ENCODE measurements around the gene PSMG3.

The PSMG3 gene

DNA sequence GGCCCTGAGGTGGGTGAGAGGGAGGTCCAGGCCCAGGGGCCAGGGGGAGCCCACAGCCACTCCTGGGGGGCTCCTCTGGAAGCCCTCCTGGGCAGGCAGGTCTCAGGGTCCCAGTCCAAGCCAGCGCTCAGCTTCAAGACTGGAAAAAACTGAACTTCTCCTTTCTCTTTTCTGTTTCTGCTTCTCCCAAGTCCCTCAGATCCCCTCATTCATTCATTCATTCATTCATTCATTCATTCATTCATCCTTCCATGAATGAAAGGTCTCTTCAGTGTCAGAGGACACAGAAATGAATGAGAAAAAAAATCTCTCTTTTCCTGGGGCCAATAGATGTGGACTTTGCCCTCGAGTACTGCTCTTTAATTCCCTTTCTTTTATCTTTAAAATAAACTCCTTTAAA is 34.6 kb upstream of the PSMG3 start:
- no peaks in the 10 kb centered on the region for H3K36me3 ChIP-seq (ENCODE audit: control insufficient read depth in 1 of 2, insufficient read depth in 2 of 2, low read length in 2 of 2)
- no peaks in the 10 kb centered on the region for H3K27me3 ChIP-seq (ENCODE audit: low read depth, low read length)
- no peak overlapping the region for H3K27ac ChIP-seq (ENCODE audit: low read length)
- H3K4me3 ChIP-seq (ENCODE audit: low read depth in 1 of 2, low read length in 2 of 2), result no peak overlapping the region
- no peaks in the 10 kb centered on the region for H3K4me1 ChIP-seq (ENCODE audit: control insufficient read depth in 1 of 2, insufficient read depth in 2 of 2, low read length in 2 of 2)
- no peaks in the 10 kb centered on the region for H3K9me3 ChIP-seq (ENCODE audit: control insufficient read depth in 1 of 2, low read length in 2 of 2)

DNA sequence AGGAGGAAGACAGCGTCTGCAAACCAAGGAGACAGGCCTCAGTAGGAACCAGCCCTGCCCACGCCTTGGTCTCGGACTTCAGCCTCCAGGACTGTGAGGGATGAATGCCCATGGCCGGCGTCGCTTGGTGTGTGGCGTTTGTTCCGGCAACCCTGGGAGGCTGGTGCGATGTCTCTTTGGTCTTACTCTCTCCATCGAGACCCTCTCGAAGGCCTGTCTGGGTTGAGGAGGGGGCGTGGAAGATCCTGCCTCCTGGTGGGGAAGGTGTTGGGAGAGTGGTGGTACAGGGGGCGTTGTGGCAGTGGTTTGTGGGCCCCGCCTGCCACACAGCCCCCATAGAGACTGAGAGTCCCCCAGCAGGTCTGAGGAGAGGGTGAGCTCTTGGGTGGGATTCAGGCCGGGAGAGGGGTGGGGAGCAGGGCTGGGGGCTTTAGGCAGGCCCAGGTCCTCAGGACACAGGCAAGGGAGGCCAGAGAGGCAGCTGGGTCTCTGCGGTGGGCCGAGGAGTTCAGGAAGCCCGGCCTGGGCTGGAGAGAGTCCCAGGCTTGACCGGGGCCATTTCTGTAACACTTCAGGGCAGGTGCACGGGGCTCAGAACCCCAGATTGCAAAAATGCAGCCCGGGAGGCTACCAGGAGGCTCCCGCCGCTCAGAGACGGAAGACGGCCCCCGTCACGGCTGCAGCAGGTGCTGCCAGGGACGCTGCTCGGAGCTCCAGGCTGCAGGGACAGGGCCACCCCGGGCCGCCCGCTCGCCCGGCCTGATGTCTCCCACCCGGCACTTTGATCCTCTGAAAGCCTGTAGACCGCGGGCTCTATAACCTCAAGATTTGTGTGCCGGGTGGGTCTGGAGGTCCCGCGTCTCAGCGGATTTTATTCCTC is 33.8 kb upstream of the PSMG3 start:
- no peak overlapping the region for H3K27ac ChIP-seq (ENCODE audit: low read length)
- H3K27me3 ChIP-seq (ENCODE audit: low read depth, low read length), result no peaks in the 10 kb centered on the region
- H3K9me3 ChIP-seq (ENCODE audit: control insufficient read depth in 1 of 2, low read length in 2 of 2), result no peaks in the 10 kb centered on the region
- no peaks in the 10 kb centered on the region for H3K4me1 ChIP-seq (ENCODE audit: control insufficient read depth in 1 of 2, insufficient read depth in 2 of 2, low read length in 2 of 2)
- H3K4me3 ChIP-seq (ENCODE audit: low read depth in 1 of 2, low read length in 2 of 2), result no peak overlapping the region
- H3K36me3 ChIP-seq (ENCODE audit: control insufficient read depth in 1 of 2, insufficient read depth in 2 of 2, low read length in 2 of 2), result no peaks in the 10 kb centered on the region

DNA sequence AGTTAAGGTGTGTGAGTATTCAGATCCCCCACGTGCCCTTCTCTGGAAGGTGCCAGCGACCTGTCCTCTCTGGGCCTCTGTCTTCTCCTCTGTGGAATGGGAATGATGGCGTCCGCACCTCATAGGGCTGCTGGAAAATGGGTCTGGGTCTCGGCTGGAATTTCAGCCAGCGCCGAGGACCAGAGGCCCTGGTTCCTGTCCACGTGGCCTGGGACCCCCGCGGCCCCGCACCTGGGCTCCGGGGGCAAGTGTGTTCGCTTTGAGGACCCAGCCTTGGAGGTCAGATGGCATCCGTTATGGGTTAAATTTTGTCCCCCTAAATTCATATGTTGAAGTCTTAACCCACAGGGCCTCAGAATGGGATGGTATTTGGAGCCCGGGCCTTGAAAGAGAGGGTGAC is 32.6 kb upstream of the PSMG3 start:
- Histone ChIP-seq H3K9me3 (ENCODE audit: control insufficient read depth in 1 of 2, low read length in 2 of 2) (no peaks in the 10 kb centered on the region), H3K4me1 (ENCODE audit: control insufficient read depth in 1 of 2, insufficient read depth in 2 of 2, low read length in 2 of 2) (no peaks in the 10 kb centered on the region), H3K27ac (ENCODE audit: low read length) (no peak overlapping the region), H3K36me3 (ENCODE audit: control insufficient read depth in 1 of 2, insufficient read depth in 2 of 2, low read length in 2 of 2) (no peaks in the 10 kb centered on the region), H3K4me3 (ENCODE audit: low read depth in 1 of 2, low read length in 2 of 2) (no peak overlapping the region), H3K27me3 (ENCODE audit: low read depth, low read length) (no peaks in the 10 kb centered on the region)

DNA sequence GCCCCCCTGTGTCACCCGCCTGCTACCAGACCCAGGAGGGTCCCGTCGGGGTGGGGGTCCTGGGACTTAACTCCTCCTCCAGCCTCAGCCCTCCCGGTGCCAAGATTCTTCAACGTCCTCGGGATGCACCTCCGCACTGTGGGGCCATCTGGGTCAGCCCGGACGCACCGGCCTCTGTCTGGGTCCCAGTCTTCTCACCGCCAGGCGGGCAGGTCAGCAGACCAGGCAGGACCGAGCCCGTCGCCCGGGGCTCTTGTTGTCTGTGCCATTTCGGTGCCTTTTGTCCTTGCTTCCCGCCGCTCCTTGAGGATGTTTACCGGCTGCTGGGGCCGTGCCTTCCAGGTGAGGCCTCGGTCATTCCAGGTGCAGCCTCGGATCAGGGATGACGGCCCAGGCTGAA is 32.1 kb upstream of the PSMG3 start:
- no peaks in the 10 kb centered on the region for H3K9me3 ChIP-seq (ENCODE audit: control insufficient read depth in 1 of 2, low read length in 2 of 2)
- H3K4me3 ChIP-seq (ENCODE audit: low read depth in 1 of 2, low read length in 2 of 2), result no peak overlapping the region
- H3K27ac ChIP-seq (ENCODE audit: low read length), result no peak overlapping the region
- no peaks in the 10 kb centered on the region for H3K36me3 ChIP-seq (ENCODE audit: control insufficient read depth in 1 of 2, insufficient read depth in 2 of 2, low read length in 2 of 2)
- no peaks in the 10 kb centered on the region for H3K27me3 ChIP-seq (ENCODE audit: low read depth, low read length)
- H3K4me1 ChIP-seq (ENCODE audit: control insufficient read depth in 1 of 2, insufficient read depth in 2 of 2, low read length in 2 of 2), result no peaks in the 10 kb centered on the region

DNA sequence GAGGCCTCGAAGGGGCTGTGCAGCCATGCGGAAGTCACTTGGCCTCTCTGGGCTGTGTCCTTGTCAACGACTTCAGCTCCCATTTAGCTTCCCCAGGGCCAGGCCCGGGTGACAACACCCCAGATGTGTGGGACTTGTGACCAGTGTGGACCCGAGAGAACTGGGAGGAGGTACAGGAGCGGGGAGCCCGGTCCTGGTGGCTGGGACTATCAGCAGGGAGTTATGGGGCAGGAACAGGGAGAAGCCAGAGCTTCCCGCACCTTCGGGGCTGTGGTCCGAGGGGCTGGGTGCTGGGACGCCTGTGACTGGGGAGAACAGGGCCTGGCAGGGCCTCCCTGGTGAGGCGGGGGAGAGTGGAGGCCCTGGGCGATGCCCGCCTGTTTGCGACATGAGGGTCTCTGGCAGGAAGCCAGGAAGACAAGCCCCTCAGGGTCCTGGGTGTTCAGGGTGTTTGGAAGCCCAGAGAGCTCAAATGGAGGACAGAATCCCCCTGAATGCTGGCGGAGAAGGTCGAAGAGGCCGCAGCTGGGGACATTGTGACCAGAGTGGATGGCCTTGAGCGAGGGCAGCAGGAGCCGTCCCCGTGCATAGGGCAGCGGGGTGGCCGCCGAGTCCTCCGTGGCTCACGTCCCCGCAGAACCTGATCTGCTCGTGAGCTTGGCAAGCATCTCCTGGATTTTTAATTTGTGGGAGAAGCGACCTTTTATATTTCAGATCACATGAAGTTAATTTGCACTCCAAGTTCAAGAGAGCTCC is 30.0 kb upstream of the PSMG3 start:
- H3K4me1 ChIP-seq (ENCODE audit: control insufficient read depth in 1 of 2, insufficient read depth in 2 of 2, low read length in 2 of 2), result no peaks in the 10 kb centered on the region
- no peaks in the 10 kb centered on the region for H3K36me3 ChIP-seq (ENCODE audit: control insufficient read depth in 1 of 2, insufficient read depth in 2 of 2, low read length in 2 of 2)
- no peaks in the 10 kb centered on the region for H3K9me3 ChIP-seq (ENCODE audit: control insufficient read depth in 1 of 2, low read length in 2 of 2)
- H3K4me3 ChIP-seq (ENCODE audit: low read depth in 1 of 2, low read length in 2 of 2), result no peak overlapping the region
- H3K27ac ChIP-seq (ENCODE audit: low read length), result no peak overlapping the region
- no peaks in the 10 kb centered on the region for H3K27me3 ChIP-seq (ENCODE audit: low read depth, low read length)

DNA sequence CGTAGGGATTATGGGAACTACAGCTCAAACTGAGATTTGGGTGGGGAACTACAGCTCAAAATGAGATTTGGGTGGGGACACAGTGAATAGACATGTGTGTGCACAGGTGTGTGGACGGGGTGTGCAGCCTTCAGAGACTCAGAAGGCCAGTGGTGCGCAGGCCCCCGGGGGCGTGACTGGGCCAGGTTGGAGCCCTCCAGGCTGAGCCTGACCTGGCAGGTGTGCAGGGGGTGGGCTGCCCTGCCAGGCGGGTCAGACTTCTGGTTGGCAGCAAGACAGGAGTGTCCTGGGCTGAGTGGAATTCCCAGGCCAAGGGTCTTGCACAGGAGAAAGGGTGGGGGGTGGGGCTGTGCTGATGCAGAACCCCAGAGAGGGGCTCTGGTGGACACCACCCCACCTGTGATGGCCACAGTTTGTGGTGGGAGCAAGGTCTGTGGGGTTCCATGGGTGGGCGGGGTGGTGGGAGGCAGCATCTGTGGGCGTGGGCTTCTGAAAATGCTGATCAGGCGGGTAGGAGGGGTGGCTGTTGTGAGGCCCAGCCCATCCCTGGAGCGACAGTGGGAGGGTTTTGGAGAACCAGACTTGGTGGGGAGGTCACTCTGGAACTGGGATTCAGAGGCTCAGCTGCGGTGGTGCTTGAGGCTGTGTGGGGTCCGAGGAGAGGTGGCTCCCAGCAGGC is 29.3 kb upstream of the PSMG3 start:
- Histone ChIP-seq H3K27me3 (ENCODE audit: low read depth, low read length) (no peaks in the 10 kb centered on the region), H3K4me1 (ENCODE audit: control insufficient read depth in 1 of 2, insufficient read depth in 2 of 2, low read length in 2 of 2) (no peaks in the 10 kb centered on the region), H3K4me3 (ENCODE audit: low read depth in 1 of 2, low read length in 2 of 2) (no peak overlapping the region), H3K27ac (ENCODE audit: low read length) (no peak overlapping the region), H3K9me3 (ENCODE audit: control insufficient read depth in 1 of 2, low read length in 2 of 2) (no peaks in the 10 kb centered on the region), H3K36me3 (ENCODE audit: control insufficient read depth in 1 of 2, insufficient read depth in 2 of 2, low read length in 2 of 2) (no peaks in the 10 kb centered on the region)

DNA sequence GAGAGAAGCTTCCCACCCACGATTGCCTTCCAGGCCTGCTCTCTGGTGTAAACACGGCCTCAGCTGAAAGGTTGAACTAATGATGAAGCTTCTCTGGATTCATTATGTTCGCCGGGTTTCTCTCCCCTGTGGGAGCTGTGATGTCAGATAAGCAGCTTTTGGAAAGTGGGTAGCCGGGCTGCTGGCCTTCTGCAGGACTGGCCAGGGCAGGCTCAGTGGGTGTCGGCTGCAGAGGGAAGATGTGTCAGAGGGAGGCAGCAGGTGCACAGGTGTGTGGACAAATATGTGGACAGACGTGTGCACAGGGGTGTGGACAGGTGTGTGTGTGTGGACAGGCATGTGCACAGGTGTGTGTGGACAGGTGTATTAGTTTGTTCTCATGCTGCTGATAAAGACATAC is 28.5 kb upstream of the PSMG3 start:
- Histone ChIP-seq H3K9me3 (ENCODE audit: control insufficient read depth in 1 of 2, low read length in 2 of 2) (no peaks in the 10 kb centered on the region), H3K27ac (ENCODE audit: low read length) (no peak overlapping the region), H3K4me1 (ENCODE audit: control insufficient read depth in 1 of 2, insufficient read depth in 2 of 2, low read length in 2 of 2) (no peaks in the 10 kb centered on the region), H3K4me3 (ENCODE audit: low read depth in 1 of 2, low read length in 2 of 2) (no peak overlapping the region), H3K36me3 (ENCODE audit: control insufficient read depth in 1 of 2, insufficient read depth in 2 of 2, low read length in 2 of 2) (no peaks in the 10 kb centered on the region), H3K27me3 (ENCODE audit: low read depth, low read length) (no peaks in the 10 kb centered on the region)

DNA sequence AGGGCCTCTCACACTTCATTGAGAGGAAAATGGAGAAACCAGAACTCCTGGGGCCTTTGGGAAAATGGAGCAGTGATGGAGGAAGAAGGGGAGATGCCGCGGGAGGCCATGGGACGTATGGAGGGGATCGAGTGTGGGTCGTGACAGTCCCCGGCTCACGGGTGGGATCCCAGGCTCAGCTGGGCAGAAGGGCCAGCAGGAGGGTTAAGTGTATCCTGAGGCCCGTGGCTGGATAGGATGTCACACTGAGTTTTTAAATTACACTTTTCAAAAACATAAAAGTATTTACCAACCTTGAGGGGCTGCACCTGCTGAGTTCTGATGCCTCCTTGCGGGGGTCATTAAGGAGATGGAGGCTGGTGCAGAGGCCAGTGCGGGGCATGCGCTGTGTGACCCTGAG is 28.0 kb upstream of the PSMG3 start:
- no peak overlapping the region for H3K27ac ChIP-seq (ENCODE audit: low read length)
- H3K4me3 ChIP-seq (ENCODE audit: low read depth in 1 of 2, low read length in 2 of 2), result no peak overlapping the region
- H3K27me3 ChIP-seq (ENCODE audit: low read depth, low read length), result peaks cover 4% of the 10 kb centered on the region
- H3K4me1 ChIP-seq (ENCODE audit: control insufficient read depth in 1 of 2, insufficient read depth in 2 of 2, low read length in 2 of 2), result no peaks in the 10 kb centered on the region
- no peaks in the 10 kb centered on the region for H3K36me3 ChIP-seq (ENCODE audit: control insufficient read depth in 1 of 2, insufficient read depth in 2 of 2, low read length in 2 of 2)
- H3K9me3 ChIP-seq (ENCODE audit: control insufficient read depth in 1 of 2, low read length in 2 of 2), result no peaks in the 10 kb centered on the region

DNA sequence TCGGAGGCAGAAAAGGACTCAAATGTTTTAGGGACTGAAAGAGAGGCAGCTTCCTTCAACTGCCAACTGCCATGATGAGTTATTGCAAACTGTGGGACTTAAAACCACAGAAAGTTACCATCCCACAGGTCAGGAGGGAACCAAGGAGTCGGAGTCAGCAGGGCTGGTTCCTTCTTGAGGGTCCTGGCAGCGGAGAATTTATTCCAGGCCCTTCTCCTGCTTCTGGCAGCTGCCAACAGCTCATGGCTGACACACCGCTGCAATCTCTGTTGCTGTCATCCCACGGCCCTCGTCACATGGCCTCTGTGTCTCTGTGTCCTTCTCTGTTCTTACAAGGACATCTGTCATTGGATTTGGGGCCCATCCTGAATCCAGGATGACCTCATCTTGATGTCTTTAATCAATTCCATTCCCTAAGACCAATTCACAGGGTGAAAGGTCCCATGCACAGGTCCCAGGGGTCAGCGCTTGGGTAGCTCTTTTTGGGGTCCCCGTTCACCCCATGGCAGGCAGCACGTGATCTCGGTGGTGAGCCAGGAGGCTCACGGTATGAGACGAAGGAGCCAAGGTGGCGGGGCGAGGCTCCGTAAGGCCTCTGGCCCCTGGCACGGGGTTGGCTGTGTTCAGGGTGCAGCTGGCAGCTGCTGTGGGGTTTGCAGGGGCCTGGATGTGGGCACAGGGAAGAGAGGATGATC is 27.4 kb upstream of the PSMG3 start:
- Histone ChIP-seq H3K4me1 (ENCODE audit: control insufficient read depth in 1 of 2, insufficient read depth in 2 of 2, low read length in 2 of 2) (no peaks in the 10 kb centered on the region), H3K36me3 (ENCODE audit: control insufficient read depth in 1 of 2, insufficient read depth in 2 of 2, low read length in 2 of 2) (no peaks in the 10 kb centered on the region), H3K27me3 (ENCODE audit: low read depth, low read length) (peaks cover 4% of the 10 kb centered on the region), H3K9me3 (ENCODE audit: control insufficient read depth in 1 of 2, low read length in 2 of 2) (no peaks in the 10 kb centered on the region), H3K4me3 (ENCODE audit: low read depth in 1 of 2, low read length in 2 of 2) (no peak overlapping the region), H3K27ac (ENCODE audit: low read length) (no peak overlapping the region)

DNA sequence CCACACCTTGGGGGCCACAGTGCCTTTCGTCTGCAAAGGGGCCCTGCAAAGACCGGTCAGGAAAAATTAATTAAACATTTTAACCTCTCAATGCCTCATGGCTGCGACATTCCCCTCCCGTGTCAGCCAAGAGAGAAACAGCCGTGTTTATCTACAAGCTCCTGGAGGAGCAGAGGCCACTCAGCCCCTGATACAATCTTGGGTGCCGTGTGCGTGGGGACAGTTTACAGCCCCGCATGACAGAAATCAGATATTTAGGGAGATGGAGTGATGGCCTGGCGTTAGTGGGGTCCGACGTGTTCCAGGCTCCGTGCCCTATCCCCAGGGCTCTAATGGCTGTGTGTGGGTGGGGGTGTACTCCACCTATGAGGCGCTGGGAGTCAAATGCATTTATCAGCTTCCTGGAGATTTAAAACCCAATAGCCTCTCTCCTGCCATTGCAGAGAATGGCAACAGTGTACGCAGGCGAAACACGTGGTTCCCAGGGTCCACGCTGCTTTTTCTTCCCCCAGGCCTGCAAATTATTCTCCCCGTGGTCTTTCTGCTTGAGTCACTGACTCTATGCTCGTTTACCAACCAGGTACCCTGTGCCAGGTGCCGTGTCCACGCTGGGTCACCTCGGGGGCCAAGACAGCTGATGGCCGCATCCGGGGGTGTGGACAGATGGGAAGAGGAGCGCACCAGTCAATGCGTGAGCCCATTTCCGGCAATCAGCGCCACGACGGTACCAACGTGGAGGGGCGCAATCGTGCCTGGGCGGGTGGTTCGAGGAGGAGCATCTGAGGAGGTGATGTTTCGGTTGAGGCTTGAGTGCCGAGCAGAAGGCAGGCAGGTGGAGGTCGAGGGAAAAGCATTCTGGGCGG is 26.6 kb upstream of the PSMG3 start:
- no peaks in the 10 kb centered on the region for H3K9me3 ChIP-seq (ENCODE audit: control insufficient read depth in 1 of 2, low read length in 2 of 2)
- peaks cover 11% of the 10 kb centered on the region for H3K27me3 ChIP-seq (ENCODE audit: low read depth, low read length)
- H3K36me3 ChIP-seq (ENCODE audit: control insufficient read depth in 1 of 2, insufficient read depth in 2 of 2, low read length in 2 of 2), result no peaks in the 10 kb centered on the region
- H3K4me3 ChIP-seq (ENCODE audit: low read depth in 1 of 2, low read length in 2 of 2), result no peak overlapping the region
- H3K4me1 ChIP-seq (ENCODE audit: control insufficient read depth in 1 of 2, insufficient read depth in 2 of 2, low read length in 2 of 2), result no peaks in the 10 kb centered on the region
- no peak overlapping the region for H3K27ac ChIP-seq (ENCODE audit: low read length)
